K562 (cell line): ENCODE data around the gene ACO2. TPM values are rescaled to one million over a fixed set of nuclear protein-coding genes. Genes with fewer than 3 reads are reported as not detected.

Source experiments
- ATAC-seq: fragments of 200-7000 bp; cut with Tn5 transposase; 3 replicates; pipeline ENCODE4 v1.9.1; 2020; ENCODE audit warnings: moderate library complexity
- BruUV-seq: library from RNA; stranded (reverse); fragments of 400-500 nt; replicated peaks from 2 replicates; lab custom pipeline; 2021; lab: Mats Ljungman, UMichigan
- CTCF ChIA-PET: fragments of 300-600 bp; formaldehyde crosslinking; extraction: SDS; loops from one replicate; lab custom pipeline; 2021; ENCODE audit warnings: low intra/inter-chr PET ratio; lab: Yijun Ruan, JAX
- POLR2A ChIA-PET: fragments of 300-600, 350-650 bp; sonication (Branson Sonifier 250); formaldehyde crosslinking; extraction: SDS; loops from one replicate; lab custom pipeline; 2021; ENCODE audit warnings: antibody characterized with exemption, inconsistent platforms; lab: Yijun Ruan, JAX
- DNase-seq, 4 experiments: peaks; one replicate each; pipeline versions ENCODE4 v3.0.0 to v3.0.0-alpha.2; 2011 to 2018; ENCODE audit warnings: low spot score in 3 of 4, mixed read lengths in 3 of 4; ENCODE audit errors: extremely low read depth in 1 of 4
- FAIRE-seq: peaks from 2 replicates; lab custom pipeline; 2011; peaks lifted over from hg19 to GRCh38; lab: Jason Lieb, UNC
- H2AFZ ChIP-seq: 2 replicates; pipeline ENCODE4 v1.6.0; 2011; ENCODE audit warnings: low read depth, low read length, control low read depth, inconsistent platforms
- H3K27ac ChIP-seq: fragments of 200-600 bp; 3 replicates; pipeline ENCODE4 v1.8.0; 2011; ENCODE audit warnings: low read depth, mild to moderate bottlenecking, control low read depth, inconsistent platforms, low read length, moderate library complexity, mixed read lengths; ENCODE audit errors: extremely low read depth
- H3K27me3 ChIP-seq, 2 experiments: fragments of 300-600 bp in 1 of 2; 2 replicates in 1 of 2; 3 replicates in 1 of 2; pipeline versions ENCODE4 v1.6.0 to v1.8.0; 2011; ENCODE audit warnings: inconsistent platforms in 2 of 2, low read length in 2 of 2, mild to moderate bottlenecking in 1 of 2, mixed read lengths in 1 of 2, moderate library complexity in 1 of 2; ENCODE audit not compliant: control insufficient read depth in 2 of 2, insufficient read depth in 2 of 2
- H3K36me3 ChIP-seq: fragments of 300-600 bp; 3 replicates; pipeline ENCODE4 v1.8.0; 2011; ENCODE audit warnings: mild to moderate bottlenecking, low read length, inconsistent platforms; ENCODE audit not compliant: control insufficient read depth, insufficient read depth
- H3K4me1 ChIP-seq, 2 experiments: fragments of 200-600 bp in 1 of 2; replicated peaks in 1 of 2; 2 replicates in 1 of 2; 3 replicates in 1 of 2; pipeline versions ENCODE4 v1.5.1 to v1.8.0; 2011; ENCODE audit warnings: inconsistent platforms in 2 of 2, low read length in 2 of 2, mild to moderate bottlenecking in 1 of 2, mixed read lengths in 1 of 2, moderate library complexity in 1 of 2; ENCODE audit not compliant: control insufficient read depth in 2 of 2, insufficient read depth in 2 of 2
- H3K4me2 ChIP-seq: 2 replicates; pipeline ENCODE4 v1.6.1; 2011; ENCODE audit warnings: low read length, control low read depth, inconsistent platforms, mixed read lengths; ENCODE audit not compliant: insufficient read depth
- H3K4me3 ChIP-seq: fragments of 200-600 bp; sonication (generic), shearing (Covaris generic); 2 replicates; pipeline ENCODE4 v1.5.1; 2016; ENCODE audit warnings: control low read depth, inconsistent platforms
- H3K79me2 ChIP-seq: fragments of 200-600 bp; 3 replicates; pipeline ENCODE4 v1.8.0; 2011; ENCODE audit warnings: low read length, inconsistent platforms; ENCODE audit not compliant: control insufficient read depth, insufficient read depth
- H3K9ac ChIP-seq, 2 experiments: 2 replicates each; pipeline versions ENCODE4 v1.6.0 to v1.6.1; 2011; ENCODE audit warnings: low read depth in 2 of 2, low read length in 2 of 2, control low read depth in 1 of 2, inconsistent platforms in 1 of 2, mild to moderate bottlenecking in 1 of 2, mixed read lengths in 1 of 2; ENCODE audit not compliant: insufficient read depth in 1 of 2
- H3K9me1 ChIP-seq: one replicate; pipeline ENCODE4 v1.6.0; 2011; ENCODE audit warnings: inconsistent platforms, mild to moderate bottlenecking, low read length, moderate library complexity; ENCODE audit not compliant: control insufficient read depth, insufficient read depth
- H3K9me3 ChIP-seq: replicated peaks from 2 replicates; pipeline ENCODE4 v1.5.1; 2011; ENCODE audit warnings: low read depth, low read length, inconsistent platforms; ENCODE audit not compliant: control insufficient read depth, insufficient read depth
- H4K20me1 ChIP-seq: replicated peaks from 2 replicates; pipeline ENCODE4 v1.6.1; 2011; ENCODE audit warnings: low read length, inconsistent platforms, mixed read lengths; ENCODE audit not compliant: control insufficient read depth, insufficient read depth
- ETS2 ChIP-seq: IDR thresholded peaks from 2 replicates; pipeline ENCODE4 v1.6.1; 2016; ENCODE audit warnings: borderline replicate concordance, missing genetic modification characterization, mild to moderate bottlenecking, moderate library complexity, missing compliant biosample characterization; ENCODE audit not compliant: poor library complexity, severe bottlenecking
- PTRF ChIP-seq: fragments of 450-650 bp; IDR thresholded peaks from 2 replicates; pipeline ENCODE4 v1.6.1; 2016; ENCODE audit warnings: mild to moderate bottlenecking, missing genetic modification characterization, missing compliant biosample characterization
- RBM34 ChIP-seq: fragments of 200-400 bp; formaldehyde crosslinking; IDR thresholded peaks from 2 replicates; pipeline ENCODE4 v1.6.1; 2018; ENCODE audit warnings: low read length, borderline replicate concordance; ENCODE audit not compliant: insufficient read depth
- SMARCB1 ChIP-seq: IDR thresholded peaks from 2 replicates; pipeline ENCODE4 v1.6.1; 2011; ENCODE audit warnings: improper control_type of control experiment, low read depth; ENCODE audit not compliant: insufficient read length
- SNIP1 ChIP-seq: fragments of 450-650 bp; IDR thresholded peaks from 2 replicates; pipeline ENCODE4 v1.7.1; 2017; ENCODE audit warnings: low read depth, mild to moderate bottlenecking
- SP1 ChIP-seq: sonication (generic); formaldehyde crosslinking; IDR thresholded peaks from 2 replicates; pipeline ENCODE4 v1.8.1; 2022; ENCODE audit warnings: mild to moderate bottlenecking, missing genetic modification reagents
- TCFL5 ChIP-seq: fragments of 250-450 bp; sonication (Bioruptor Pico); conservative IDR thresholded peaks from 2 replicates; pipeline ENCODE4 v1.6.1; 2021; ENCODE audit warnings: mild to moderate bottlenecking, moderate library complexity, matching md5 sums
- ZBED1 ChIP-seq: IDR thresholded peaks from 2 replicates; pipeline ENCODE4 v1.6.1; 2014
- ZNF175 ChIP-seq: fragments of 200-800 bp; sonication (Bioruptor generic); IDR thresholded peaks from 2 replicates; pipeline ENCODE4 v1.6.1; 2016; ENCODE audit warnings: low read depth, mild to moderate bottlenecking, missing genetic modification characterization, missing compliant biosample characterization
- ZNF644 ChIP-seq: fragments of 200-800 bp; sonication (Bioruptor generic); IDR thresholded peaks from 2 replicates; pipeline ENCODE4 v1.6.1; 2016; ENCODE audit warnings: low read depth, missing genetic modification characterization, missing compliant biosample characterization
- ZNF764 ChIP-seq: fragments of 250-450 bp; sonication (Bioruptor Pico); IDR thresholded peaks from 2 replicates; pipeline ENCODE4 v1.4.0; 2020; ENCODE audit warnings: low read depth, mild to moderate bottlenecking, moderate library complexity
- WGBS: fragments of 100-300 bp; shearing (Covaris generic); methylation state at CpG from one replicate; pipeline ENCODE4 v1.1.6; 2016; ENCODE audit warnings: low coverage, mixed read lengths; ENCODE audit not compliant: insufficient coverage; ENCODE audit errors: missing lambda C conversion rate; 5-methylcytosine and 5-hydroxymethylcytosine counted together
- in situ Hi-C: fragments of 300-500 bp; cut with MboI; formaldehyde crosslinking; loops from 4 replicates; pipeline ENCODE4 v1.15.0; 2018; ENCODE audit warnings: inconsistent platforms, mixed read lengths
- intact Hi-C: fragments of 100-400 bp; cut with micrococcal nuclease; formaldehyde crosslinking; loops from 2 replicates; pipeline ENCODE4 v1.14.2; 2022
- polyA plus RNA-seq, 8 experiments: library from polyadenylated mRNA; depleted of rRNA in 4 of 8; stranded (reverse) in 5 of 8; unstranded in 3 of 8; fragments of >200 nt; fragmentation: Nextera tagmentation in 2 of 8; fragmentation: Illumina TruSeq in 1 of 8; extraction: Ambion mirVana in 2 of 8; extraction: Trizol in 1 of 8; gene quantifications; 2 replicates each; pipeline versions ENCODE4 v1.2.1 to v1.2.3, GENCODE V29; 2011 to 2014; ENCODE audit warnings: inconsistent platforms in 1 of 8, missing spikeins in 1 of 8
- total RNA-seq, 7 experiments: library from RNA; depleted of rRNA in 6 of 7; stranded (reverse); fragments of >200 nt in 6 of 7; fragmentation: Illumina TruSeq in 2 of 7; extraction: Trizol in 2 of 7; gene quantifications; 2 replicates each; pipeline versions ENCODE4 v1.2.1 to v1.2.3, GENCODE V29; 2011 to 2021; ENCODE audit warnings: low replicate concordance in 1 of 7
- TF ChIP-seq, protein P1 (sequence below): fragments of 450-650 bp; conservative IDR thresholded peaks from 2 replicates; pipeline ENCODE4 v1.6.1; 2016; ENCODE audit warnings: missing genetic modification characterization, low read depth, mild to moderate bottlenecking, control low read depth, missing compliant biosample characterization
- TF ChIP-seq, protein P2 (sequence below), 2 experiments: fragments of 450-650 bp; IDR thresholded peaks; 2 replicates each; pipeline ENCODE4 v1.6.1; 2016
- TF ChIP-seq, protein P3 (sequence below): sonication (generic); formaldehyde crosslinking; IDR thresholded peaks from 2 replicates; pipeline ENCODE4 v1.8.0; 2023; ENCODE audit warnings: mild to moderate bottlenecking, missing genetic modification reagents

The ACO2 gene
- total and polyA plus RNA-seq, 9 of the 15 experiments (the other 6 are each of a cell fraction or from before 2014, with no cell fraction given), result 16.2 to 119 (median 43.2) TPM

DNA sequence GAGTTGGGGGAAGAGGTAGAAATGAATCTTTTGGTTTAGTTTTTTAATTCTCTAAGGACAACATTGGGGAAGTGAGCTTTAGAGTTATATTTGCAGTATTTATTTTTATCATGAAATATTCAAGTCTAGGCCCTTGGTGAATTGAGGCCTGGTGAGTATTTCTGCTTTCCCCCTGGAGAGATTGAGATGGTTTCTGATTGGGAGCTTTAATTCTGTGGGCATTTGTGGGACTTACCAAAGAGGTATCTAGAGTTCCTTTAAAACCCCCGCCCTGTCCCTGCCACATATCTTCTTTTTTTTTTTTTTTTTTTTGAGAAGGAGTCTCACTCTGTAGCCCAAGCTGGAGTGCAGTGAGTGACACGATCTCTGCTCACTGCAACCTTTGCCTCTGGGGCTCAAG is 9.6 kb downstream of the ACO2 start (continued):
- TF ChIP-seq, protein P1, sequence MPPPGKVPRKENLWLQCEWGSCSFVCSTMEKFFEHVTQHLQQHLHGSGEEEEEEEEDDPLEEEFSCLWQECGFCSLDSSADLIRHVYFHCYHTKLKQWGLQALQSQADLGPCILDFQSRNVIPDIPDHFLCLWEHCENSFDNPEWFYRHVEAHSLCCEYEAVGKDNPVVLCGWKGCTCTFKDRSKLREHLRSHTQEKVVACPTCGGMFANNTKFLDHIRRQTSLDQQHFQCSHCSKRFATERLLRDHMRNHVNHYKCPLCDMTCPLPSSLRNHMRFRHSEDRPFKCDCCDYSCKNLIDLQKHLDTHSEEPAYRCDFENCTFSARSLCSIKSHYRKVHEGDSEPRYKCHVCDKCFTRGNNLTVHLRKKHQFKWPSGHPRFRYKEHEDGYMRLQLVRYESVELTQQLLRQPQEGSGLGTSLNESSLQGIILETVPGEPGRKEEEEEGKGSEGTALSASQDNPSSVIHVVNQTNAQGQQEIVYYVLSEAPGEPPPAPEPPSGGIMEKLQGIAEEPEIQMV (tag), result no peak

DNA sequence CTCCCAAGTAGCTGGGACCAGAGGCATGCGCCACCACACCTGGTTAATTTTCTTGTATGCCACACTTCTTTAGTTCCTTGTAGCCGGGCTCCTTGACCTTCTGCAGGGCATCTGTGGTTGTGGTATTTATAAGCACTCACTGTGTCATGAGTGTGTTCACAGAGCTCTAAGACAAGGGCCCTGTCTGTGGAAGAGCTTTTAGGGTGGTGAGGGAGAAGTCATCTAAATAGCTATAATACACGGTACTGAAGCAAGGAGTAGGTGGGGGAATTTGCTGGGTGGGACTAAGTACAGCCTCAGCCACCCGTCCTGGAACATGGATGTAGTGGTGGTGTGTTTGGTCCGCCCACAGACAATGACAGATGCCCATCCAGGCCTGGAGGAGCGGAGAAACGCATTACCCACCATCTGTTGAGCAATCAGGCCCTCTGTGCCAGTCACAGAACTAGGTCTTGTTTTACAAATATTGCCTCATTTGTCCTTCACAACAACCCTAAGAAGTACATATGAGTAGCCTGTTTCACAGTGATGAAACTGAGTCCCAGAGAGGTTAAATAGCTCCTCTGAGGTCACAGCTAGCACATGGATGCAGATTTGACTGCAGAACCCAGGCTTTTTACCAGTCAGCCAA is 10.1 kb downstream of the ACO2 start:
- no peaks in the 10 kb centered on the region for H3K27me3 ChIP-seq
- no TSS peak for BruUV-seq
- H3K4me3 ChIP-seq, result no peak overlapping the region
- in situ Hi-C loops, result no loop called here
- H3K4me2 ChIP-seq, result no peak overlapping the region
- ATAC-seq (no peak), DNase-seq (no peak), FAIRE-seq (no peak)
- peaks cover 36% of the 10 kb centered on the region for H4K20me1 ChIP-seq
- 91% methylated on average over 7 of the region's 7 CpGs for WGBS
- peaks cover 6% of the 10 kb centered on the region in 2 experiments; a peak in 3 of 5 replicates for H3K4me1 ChIP-seq
- H3K79me2 ChIP-seq, result peaks cover 91% of the 10 kb centered on the region
- peaks cover 58% of the 10 kb centered on the region; the same call in 2 of the 3 replicates for H3K36me3 ChIP-seq
- POLR2A ChIA-PET, result interaction anchor here (0.6 to 3.2 kb wide), 5 partner anchors 10 to 141 kb away, joined by 3 to 18 read pairs (median 4); partner anchors contain the start of genes ACO2 and PHF5A
- H3K9ac ChIP-seq, result no peak overlapping the region
- CTCF ChIA-PET, result no interaction called here
- H3K9me3 ChIP-seq, result no peaks in the 10 kb centered on the region
- H2AFZ ChIP-seq, result no peak overlapping the region
- H3K27ac ChIP-seq, result no peak overlapping the region
- H3K9me1 ChIP-seq, result peaks cover 4% of the 10 kb centered on the region
- intact Hi-C loops, result no loop called here
- TF ChIP-seq ZBED1 (no peak), ZNF644 (tag) (no peak), SMARCB1 (no peak), ZNF175 (CRISPR knock-in tag) (no peak), PTRF (tag) (no peak), RBM34 (no peak), TCFL5 (CRISPR knock-in tag) (no peak), SP1 (CRISPR knock-in tag) (no peak), ZNF764 (CRISPR knock-in tag) (no peak), SNIP1 (no peak), ETS2 (tag) (no peak)
- TF ChIP-seq, protein P2, sequence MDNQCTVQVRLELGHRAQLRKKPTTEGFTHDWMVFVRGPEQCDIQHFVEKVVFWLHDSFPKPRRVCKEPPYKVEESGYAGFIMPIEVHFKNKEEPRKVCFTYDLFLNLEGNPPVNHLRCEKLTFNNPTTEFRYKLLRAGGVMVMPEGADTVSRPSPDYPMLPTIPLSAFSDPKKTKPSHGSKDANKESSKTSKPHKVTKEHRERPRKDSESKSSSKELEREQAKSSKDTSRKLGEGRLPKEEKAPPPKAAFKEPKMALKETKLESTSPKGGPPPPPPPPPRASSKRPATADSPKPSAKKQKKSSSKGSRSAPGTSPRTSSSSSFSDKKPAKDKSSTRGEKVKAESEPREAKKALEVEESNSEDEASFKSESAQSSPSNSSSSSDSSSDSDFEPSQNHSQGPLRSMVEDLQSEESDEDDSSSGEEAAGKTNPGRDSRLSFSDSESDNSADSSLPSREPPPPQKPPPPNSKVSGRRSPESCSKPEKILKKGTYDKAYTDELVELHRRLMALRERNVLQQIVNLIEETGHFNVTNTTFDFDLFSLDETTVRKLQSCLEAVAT (IDR thresholded peaks at IDR 0.05), result no peak
- TF ChIP-seq, protein P3, sequence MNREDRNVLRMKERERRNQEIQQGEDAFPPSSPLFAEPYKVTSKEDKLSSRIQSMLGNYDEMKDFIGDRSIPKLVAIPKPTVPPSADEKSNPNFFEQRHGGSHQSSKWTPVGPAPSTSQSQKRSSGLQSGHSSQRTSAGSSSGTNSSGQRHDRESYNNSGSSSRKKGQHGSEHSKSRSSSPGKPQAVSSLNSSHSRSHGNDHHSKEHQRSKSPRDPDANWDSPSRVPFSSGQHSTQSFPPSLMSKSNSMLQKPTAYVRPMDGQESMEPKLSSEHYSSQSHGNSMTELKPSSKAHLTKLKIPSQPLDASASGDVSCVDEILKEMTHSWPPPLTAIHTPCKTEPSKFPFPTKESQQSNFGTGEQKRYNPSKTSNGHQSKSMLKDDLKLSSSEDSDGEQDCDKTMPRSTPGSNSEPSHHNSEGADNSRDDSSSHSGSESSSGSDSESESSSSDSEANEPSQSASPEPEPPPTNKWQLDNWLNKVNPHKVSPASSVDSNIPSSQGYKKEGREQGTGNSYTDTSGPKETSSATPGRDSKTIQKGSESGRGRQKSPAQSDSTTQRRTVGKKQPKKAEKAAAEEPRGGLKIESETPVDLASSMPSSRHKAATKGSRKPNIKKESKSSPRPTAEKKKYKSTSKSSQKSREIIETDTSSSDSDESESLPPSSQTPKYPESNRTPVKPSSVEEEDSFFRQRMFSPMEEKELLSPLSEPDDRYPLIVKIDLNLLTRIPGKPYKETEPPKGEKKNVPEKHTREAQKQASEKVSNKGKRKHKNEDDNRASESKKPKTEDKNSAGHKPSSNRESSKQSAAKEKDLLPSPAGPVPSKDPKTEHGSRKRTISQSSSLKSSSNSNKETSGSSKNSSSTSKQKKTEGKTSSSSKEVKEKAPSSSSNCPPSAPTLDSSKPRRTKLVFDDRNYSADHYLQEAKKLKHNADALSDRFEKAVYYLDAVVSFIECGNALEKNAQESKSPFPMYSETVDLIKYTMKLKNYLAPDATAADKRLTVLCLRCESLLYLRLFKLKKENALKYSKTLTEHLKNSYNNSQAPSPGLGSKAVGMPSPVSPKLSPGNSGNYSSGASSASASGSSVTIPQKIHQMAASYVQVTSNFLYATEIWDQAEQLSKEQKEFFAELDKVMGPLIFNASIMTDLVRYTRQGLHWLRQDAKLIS (CRISPR knock-in tag), result no peak
